SK-N-SH (cell line): ENCODE measurements around the gene EFCAB11.

ENCODE experiments used
- CHD2 ChIP-seq: fragments of 150-350 bp; IDR thresholded peaks from 2 replicates; pipeline ENCODE4 v1.6.1; 2018; ENCODE audit warnings: low read length; ENCODE audit not compliant: partially characterized antibody
- EZH2phosphoT487 ChIP-seq: fragments of 200-600 bp; sonication (generic); IDR thresholded peaks from 2 replicates; pipeline ENCODE4 v1.6.1; 2017; ENCODE audit warnings: low read depth, mixed run types, mild to moderate bottlenecking, antibody characterized with exemption, moderate library complexity, borderline replicate concordance
- FOXM1 ChIP-seq: IDR thresholded peaks from 2 replicates; pipeline ENCODE4 v1.4.0; 2012; ENCODE audit warnings: low read depth, mild to moderate bottlenecking
- MEF2A ChIP-seq: IDR thresholded peaks from 2 replicates; pipeline ENCODE4 v1.4.0; 2012; ENCODE audit warnings: low read depth, borderline replicate concordance
- PBX3 ChIP-seq: IDR thresholded peaks from 2 replicates; pipeline ENCODE4; 2012
- RAD21 ChIP-seq: IDR thresholded peaks from 2 replicates; pipeline ENCODE4 v1.6.1; 2012; ENCODE audit warnings: mild to moderate bottlenecking, low read length
- USF2 ChIP-seq: fragments of 150-350 bp; IDR thresholded peaks from 2 replicates; pipeline ENCODE4 v1.6.1; 2017; ENCODE audit warnings: antibody characterized with exemption, low read length, low read depth, borderline replicate concordance
- TF ChIP-seq, protein P1 (sequence below): fragments of 200-600 bp; sonication (generic); IDR thresholded peaks from 2 replicates; pipeline ENCODE4 v1.6.1; 2017; ENCODE audit warnings: antibody characterized with exemption, mild to moderate bottlenecking, moderate library complexity

DNA sequence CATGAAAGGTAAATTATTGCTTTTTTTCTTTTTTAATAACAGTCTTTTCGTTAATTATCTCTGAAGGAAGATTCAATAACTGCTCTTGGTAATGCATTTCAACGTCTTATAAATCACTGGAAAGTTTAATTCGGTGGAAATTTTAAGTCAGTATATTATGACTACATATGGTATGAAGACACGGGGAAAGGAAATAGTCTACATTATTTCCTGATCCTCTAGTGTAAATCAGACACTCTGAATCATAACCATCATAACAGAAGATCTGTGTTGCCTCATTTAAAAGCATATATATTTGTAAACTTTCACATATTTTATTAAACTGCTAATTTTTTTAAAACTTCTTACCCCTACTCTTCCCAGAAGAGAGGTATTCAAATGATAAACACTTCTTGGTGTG, 53.7 kb downstream of the EFCAB11 start:
- TF ChIP-seq, protein P1, sequence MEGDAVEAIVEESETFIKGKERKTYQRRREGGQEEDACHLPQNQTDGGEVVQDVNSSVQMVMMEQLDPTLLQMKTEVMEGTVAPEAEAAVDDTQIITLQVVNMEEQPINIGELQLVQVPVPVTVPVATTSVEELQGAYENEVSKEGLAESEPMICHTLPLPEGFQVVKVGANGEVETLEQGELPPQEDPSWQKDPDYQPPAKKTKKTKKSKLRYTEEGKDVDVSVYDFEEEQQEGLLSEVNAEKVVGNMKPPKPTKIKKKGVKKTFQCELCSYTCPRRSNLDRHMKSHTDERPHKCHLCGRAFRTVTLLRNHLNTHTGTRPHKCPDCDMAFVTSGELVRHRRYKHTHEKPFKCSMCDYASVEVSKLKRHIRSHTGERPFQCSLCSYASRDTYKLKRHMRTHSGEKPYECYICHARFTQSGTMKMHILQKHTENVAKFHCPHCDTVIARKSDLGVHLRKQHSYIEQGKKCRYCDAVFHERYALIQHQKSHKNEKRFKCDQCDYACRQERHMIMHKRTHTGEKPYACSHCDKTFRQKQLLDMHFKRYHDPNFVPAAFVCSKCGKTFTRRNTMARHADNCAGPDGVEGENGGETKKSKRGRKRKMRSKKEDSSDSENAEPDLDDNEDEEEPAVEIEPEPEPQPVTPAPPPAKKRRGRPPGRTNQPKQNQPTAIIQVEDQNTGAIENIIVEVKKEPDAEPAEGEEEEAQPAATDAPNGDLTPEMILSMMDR = no peak
- TF ChIP-seq FOXM1 (no peak), MEF2A (no peak), USF2 (no peak), RAD21 (no peak), PBX3 (no peak), CHD2 (no peak), EZH2phosphoT487 (no peak)
